NCI-H2107 treated with DMSO at 0.1 percent for 48 hours (cell line): ENCODE data around the gene CD180.

Source experiments
- DNase-seq: peaks from one replicate; lab custom pipeline; 2025; ENCODE audit not compliant: unreplicated experiment; lab: John Stamatoyannopoulos, UW

Gene CD180

GRCh38 chr5:67133217-67133616 is 63.4 kb downstream of the CD180 start:
- no peak for DNase-seq

DNA sequence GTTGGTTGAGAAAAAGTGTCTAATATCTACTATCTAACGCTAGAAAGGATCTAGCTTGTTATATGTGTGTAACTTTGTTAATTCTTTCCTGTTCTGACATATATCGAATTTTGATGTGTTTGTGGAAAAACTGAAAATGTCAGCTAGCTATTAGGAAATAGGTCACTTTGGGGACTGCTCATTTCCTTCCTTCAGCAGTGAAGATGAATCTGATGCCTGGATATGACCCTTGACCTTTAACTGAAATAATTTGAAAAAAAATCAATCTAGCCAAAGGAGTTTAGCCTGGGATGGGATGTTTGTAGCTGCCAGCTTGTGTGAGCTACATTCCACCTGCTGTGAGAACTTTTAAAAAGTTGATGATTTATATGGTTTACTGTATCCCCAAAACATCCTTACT is 66.8 kb downstream of the CD180 start:
- no peak for DNase-seq
